ENCODE measurements around the gene TMEM273.

The TMEM273 gene

DNA sequence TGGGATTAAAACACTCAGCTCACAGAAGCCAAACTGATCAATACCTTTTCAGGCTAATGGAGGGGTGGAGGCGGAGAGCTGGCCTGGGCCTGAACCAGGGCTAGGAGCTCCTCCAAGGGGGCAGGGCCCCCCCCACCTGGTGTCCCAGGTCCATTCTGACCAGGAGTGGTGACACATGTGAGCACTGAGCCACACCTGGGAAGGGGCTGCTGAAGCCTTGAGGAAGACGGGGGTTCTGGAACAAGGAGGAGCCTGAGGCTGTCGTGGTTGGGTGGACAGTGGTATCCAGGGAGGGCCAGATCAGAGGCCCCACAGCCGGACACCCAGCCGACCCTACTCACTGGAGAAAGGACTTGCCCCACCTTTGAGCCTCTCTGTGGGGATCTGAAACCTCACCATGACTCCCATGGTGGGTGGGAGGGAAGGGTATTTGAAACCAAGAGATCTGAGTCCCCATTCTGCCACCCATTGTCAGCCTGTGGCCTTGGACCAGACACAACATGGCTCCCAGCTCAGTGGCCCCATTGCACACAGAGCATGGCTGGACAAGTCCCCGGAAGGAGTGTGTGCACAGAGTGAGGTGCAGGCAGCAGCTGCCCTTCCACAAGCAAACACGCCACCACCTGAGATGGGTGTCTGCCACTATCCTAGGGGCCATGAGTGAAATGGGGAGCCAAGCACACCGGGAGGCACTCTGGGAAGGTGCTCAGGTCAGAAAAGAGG, 12.4 kb downstream of the TMEM273 start:
- no peak for DNase-seq

- no peak for DNase-seq
Observed at GRCh38 chr10:49174926-49175500, 13.2 kb downstream of the TMEM273 start.

DNA sequence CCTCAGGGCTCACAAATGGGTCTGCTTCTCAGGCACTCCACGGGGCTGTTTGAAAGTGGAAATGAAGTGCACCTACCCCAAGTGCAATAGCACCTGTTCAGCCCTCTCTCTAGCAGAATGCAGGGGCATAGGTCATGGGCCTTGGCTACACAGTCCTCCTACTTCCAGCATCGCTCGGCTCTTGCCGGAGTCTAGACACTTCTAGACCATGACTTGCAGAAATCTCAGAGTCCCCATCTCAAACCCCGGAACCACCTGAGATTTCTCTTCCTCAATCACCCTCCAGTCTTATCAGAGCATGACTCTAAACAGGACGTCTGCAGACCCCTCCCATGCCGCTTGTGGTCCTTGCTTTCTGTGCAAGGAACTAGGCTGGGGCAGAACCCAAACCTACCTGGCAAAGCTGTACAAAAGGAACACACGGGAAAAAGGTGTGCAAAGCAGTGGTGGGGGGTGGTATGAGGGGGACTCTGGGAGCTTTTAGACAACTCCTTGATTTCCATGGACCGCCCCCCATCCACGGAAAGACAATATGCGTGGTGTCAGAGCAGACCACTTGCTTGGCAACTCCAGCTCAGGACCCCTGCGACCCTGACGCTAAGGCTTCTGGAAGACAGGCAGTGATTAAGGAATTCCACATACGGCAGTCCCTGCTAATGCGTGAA, 13.8 kb downstream of the TMEM273 start:
- DNase-seq, result no peak

- DNase-seq, result no peak
Observed at GRCh38 chr10:49173853-49174252, 14.3 kb downstream of the TMEM273 start.

GRCh38 chr10:49173201-49173772, 14.9 kb downstream of the TMEM273 start:
- DNase-seq, result no peak

DNA sequence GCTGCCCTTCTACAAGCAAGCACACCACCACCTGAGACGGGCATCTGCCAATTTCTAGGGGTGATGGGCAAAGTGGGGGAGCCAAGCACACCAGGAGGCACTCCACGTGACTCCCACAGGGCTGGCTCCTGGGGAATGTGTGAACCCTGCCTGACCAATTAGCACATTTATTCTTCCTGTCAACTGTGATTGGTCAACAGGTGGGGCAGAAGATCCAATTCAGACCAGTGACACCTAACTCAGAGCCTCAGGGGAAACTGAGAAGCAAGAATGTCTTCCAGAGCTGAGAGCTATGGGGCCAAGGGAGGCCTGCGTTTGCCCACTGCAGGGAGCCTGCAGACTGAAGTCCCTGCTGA, 15.4 kb downstream of the TMEM273 start:
- no peak for DNase-seq

DNA sequence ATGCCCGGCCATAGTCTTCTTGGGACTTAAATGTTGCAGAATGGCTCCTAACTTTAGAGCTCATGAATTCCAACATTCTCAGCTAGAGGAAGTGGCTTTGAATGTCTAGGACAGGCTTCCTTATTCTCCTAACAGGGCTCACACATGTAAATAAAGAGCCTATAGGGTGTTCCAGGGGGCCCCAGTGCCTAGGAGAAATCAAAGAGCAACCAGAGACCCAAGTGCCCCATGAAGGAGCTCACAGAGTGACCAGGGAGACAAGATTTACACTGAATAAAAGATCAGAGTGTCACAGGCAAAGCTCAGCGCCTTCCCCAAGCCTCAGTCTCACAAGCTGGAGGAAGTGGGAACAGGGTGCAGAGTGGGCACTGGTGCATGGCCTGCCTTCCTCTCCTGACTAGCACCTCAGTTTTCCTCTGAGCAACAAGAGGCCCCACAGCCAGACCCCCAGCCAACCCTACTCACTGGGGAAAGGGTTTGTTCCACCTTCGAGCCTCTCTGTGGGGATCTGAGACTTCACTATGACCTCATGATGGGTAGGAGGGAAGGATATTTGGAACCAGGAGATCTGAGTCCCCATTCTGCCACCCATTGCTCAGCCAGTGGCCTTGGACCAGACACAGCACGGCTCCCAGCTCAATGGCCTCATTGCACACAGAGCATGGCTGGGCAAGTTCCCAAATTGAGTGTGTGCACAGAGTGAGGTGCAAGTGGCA, 16.0 kb downstream of the TMEM273 start:
- no peak for DNase-seq

DNA sequence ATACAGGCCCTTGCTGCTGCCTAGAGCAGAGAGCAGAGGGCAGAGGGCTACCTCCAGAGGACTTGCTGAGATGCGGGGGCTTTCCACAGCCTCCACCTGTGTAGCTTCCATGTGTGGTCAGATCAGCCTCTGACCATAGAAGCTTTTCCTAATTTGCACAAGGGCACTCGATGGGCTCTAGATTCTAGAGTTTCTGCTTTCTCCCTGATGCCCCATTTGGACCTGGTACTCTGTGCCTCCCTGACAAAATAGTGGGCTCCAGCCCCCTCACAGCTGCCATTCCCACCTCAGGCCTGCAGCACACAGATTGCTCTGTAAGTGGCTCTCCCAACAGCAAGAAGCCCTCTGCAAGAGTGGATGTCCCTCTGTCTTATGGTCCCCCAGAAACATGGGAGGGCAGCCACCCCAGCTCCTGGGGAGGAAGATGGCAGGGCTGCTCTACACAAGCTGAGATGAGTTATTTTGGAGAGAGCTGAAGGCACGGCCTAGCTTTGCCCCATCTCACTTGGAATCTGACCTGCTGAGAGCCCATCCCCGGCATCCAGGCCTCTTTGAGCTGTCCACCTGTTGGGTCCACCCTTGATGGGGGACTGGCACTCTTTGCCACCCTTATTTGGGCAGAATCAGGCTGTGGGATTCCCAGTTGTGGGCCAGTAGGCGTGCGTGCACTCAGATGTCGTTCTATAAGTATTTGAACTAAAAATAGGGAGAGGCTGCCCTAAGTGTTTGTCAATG, 16.7 kb downstream of the TMEM273 start:
- DNase-seq, result no peak

GRCh38 chr10:49170632-49171325, 17.4 kb downstream of the TMEM273 start:
- no peak for DNase-seq

DNA sequence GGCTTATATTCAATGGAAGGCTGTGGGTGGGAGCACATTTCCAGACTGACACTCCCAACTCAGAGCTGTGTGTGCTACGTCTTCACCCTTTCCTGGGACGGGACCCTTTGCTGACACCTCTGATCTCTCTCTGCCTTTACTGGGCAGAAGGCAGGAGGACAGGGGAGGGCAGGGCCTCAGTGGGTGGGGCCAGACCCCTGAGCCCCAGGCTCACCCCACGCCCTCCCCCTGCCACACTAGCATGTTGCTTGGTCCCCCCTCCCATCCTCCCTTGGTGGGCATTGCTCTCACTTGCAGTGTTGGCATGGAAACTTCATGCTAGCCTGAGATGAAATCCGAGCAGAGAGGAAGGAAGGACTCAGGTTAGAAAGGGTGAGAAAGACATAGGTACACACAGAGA, 18.4 kb downstream of the TMEM273 start:
- DNase-seq, result no peak

GRCh38 chr10:49168831-49169500, 19.2 kb downstream of the TMEM273 start:
- DNase-seq, result no peak

GRCh38 chr10:49168171-49168540, 20.0 kb downstream of the TMEM273 start:
- no peak for DNase-seq

- DNase-seq, result no peak
Observed at GRCh38 chr10:49167425-49168170, 20.6 kb downstream of the TMEM273 start.

GRCh38 chr10:49166484-49167400, 21.4 kb downstream of the TMEM273 start:
- DNase-seq, result no peak

GRCh38 chr10:49165821-49166483, 22.2 kb downstream of the TMEM273 start:
- DNase-seq, result no peak

DNA sequence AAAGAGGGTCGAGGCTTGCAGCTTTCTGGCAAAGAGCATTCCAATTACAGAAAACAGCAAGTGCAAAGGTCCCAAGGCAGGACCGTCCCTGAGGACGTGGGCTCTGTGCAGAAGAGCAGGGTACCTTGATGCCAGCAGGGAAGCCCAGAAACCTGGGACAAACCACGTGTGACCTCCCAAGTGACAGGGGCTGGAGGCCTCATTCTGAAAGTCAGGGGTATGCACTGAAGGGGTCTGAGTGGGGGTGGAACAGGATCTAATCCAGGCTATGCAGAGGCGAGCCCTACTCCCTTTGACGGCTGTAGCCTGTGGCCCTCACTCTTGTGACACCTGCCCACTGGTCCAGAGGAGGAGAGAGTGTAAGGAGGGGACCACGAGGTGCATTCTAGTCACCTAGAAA, 22.9 kb downstream of the TMEM273 start:
- DNase-seq, result no peak

DNA sequence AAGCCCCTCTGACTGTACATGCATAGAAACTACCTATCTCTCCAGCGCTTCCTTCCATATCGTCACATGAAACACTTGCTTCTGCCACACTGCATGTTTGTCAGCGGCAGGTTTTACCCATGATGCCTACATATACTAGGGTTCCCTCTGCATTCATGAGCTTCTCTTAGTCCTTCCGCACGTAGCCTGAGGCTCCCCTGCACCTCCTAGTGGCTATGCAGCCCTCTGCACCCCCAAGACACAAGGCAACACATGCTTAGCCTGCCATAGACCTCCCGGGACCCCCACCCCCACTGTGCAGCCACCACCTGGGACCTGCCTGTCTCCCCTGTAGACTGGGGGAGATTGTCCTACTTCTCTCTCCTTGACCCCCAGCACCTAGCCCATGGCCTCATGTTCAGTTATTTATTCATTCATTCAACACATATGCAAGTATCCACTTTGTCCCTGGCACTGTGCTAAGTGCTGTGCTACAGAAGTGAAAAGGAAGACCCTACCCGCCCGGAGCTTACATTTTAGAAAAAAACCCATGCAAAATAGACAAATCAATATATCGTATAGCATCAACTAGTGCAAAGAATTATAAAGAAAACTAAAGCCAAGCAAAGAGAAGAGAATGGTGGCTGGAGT, 23.5 kb downstream of the TMEM273 start:
- DNase-seq, result no peak

GRCh38 chr10:49163741-49164140, 24.4 kb downstream of the TMEM273 start:
- no peak for DNase-seq
